GM21526 (cell line): Measurements from ENCODE around the gene CLIC3.

Experiments used
- ATAC-seq: cut with Tn5 transposase; IDR thresholded peaks from one replicate; pipeline ENCODE4 v1.9.1; 2021; ENCODE audit warnings: moderate library complexity; ENCODE audit not compliant: unreplicated experiment, low FRiP score

CLIC3 gene

GRCh38 chr9:137031904-137032640 is 35.7 kb upstream of the CLIC3 start, which contains the start of gene FUT7:
Gene FUT7 (minus strand): TSS chr9:137032088. CDS start chr9:137031991, 97 bp downstream.
- ATAC-seq: no peak

- ATAC-seq: no peak
Measured at GRCh38 chr9:137030538-137031527, 34.5 kb upstream of the CLIC3 start.

DNA sequence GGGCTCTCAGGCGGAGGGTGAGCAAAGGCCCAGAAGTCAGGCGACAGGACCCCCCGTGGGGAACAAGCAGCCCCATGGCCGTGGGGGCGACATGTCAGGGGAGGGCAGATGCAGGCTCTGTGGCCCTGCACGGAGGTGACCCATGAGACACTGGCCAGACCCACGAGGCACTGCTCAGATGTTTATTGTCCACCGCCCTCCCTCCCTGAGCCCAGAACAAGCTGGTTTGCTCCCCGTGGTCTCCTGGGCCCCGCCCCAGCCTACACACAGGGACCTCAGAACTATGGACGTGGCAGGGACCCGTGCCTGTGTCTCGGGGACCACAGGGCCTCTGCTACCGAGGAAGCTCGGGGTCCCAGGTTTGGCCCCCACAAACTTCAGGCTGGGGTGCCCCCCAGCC is 33.6 kb upstream of the CLIC3 start:
- ATAC-seq: no peak

DNA sequence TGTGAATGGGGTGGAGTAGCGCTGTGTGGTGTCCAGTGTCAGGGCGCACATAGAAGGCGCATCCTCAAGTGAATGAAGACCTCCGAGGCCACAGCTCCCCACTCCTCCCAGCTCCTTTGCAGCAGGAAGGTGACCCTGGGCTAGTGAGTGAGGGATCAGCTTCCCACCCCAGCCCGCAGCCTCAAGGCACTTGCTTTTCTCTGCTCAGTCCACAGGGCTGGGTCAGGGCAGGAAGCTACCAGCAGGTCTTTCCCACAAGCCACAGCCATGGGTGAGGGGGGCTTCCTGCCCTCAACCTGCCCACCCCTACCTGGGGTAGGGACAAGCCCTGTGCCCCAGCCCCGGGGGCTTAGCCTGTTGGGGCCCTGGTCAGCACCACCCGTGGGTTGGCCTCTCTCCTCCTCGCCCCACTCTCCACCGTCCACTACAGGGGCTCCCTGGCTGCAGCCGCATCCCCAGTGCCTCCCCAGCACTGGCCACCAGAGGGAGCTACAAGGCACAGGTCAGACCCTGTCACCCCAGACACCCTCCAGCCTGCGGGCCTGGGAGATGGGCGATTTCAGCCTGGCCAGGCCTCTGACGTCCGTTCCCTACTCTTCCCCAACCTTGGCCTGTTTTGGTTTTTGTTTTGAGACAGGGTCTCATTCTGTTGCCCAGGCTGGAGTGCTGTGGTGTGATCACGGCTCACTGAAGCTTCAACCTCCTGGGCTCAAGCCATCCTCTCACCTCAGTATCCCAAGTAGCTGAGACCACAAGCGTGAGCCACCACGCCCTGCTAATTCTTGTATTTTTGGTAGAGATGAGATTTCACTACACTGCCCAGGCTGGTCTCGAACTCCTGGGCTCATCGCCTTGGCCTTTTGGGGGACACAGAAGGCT is 32.9 kb upstream of the CLIC3 start:
- ATAC-seq: no peak

DNA sequence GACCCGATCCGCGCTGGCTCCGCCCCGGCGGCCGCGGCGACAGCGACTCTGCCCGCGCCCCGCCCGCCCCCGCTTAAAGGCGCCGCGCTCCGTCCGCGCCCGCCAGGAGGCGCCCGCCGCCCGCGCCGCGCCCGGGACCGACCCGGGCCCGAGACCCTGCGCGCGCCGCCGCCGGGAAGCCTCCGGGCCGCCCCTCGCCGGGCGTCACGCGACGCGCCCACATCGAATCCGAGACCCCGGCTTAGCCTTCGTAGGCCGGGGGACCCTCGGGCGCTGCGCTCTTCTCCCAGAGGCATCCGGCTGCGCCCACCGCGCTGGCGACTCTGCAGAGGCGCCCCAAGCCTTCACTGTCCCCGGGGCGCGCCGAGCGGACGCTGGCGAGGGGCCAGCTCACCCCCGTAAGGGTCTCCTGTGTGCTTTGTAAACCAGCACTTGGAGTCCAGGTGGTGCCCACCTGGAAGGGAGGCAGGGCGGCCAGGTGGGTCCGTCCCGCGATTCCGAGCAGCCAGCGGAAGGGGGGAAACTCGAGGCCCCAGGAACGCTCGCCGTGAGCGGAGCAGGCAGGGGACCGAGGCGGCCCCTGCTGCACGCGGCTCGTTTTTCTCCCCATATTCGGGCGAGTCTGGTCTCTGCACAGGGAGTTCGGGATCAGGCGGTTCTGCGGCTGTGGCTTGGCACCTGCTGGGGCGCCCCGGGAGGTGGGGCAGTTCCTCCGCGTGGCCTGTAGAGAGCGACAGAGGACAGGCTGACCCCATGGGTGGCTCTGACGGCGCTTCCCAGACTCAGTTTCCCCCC is 32.1 kb upstream of the CLIC3 start:
- no peak for ATAC-seq

DNA sequence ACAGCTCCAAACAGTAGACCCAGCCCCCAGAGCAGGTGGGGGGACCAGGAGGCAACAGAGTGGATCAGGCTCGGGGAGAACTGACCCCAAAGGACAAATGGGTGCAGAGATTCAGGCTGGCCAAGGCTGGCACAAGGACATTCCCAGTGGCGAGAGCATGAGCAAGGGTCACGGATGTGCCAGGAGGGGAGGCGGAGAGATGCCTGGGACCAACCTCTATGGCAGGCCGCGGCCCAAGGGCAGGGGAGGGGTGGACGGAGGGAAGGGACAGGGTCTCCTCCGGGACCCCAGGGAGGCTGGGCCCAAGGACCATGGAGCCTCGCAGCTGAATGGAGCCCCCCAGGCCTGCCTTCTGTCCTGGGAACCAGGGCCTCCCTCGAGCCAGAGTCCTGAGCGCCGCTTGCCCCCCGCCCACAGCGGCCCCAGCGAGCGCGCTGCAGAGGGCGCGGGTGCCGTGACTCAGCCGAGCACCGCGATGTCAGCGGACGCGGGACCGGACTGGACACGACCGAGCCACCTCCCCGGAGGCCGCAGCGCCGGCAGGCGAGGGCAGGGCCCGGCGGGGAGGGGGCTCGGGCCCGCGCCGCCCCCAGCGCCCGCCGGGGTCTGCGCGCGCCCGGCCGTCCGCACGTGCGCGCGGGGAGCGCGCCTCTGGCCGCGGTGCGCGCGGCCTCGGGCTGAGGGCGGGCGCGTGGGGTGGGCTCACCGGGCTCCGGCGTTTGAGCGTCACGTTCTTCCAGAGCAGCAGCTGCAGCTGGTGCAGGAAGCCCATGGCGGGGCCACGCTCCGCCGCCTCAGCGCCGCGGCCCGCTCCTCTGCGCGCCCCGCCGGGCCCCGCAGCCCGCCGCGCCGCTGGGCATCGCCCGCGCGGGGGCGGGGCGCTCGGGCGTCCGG is 31.2 kb upstream of the CLIC3 start, which contains the start of gene ABCA2:
TSS of gene ABCA2 (minus strand) at position 869 of the 894 bp plus-strand sequence. CDS start at position 772, 97 bp downstream.
- ATAC-seq: no peak

GRCh38 chr9:137026828-137027227 is 30.5 kb upstream of the CLIC3 start:
- no peak for ATAC-seq

DNA sequence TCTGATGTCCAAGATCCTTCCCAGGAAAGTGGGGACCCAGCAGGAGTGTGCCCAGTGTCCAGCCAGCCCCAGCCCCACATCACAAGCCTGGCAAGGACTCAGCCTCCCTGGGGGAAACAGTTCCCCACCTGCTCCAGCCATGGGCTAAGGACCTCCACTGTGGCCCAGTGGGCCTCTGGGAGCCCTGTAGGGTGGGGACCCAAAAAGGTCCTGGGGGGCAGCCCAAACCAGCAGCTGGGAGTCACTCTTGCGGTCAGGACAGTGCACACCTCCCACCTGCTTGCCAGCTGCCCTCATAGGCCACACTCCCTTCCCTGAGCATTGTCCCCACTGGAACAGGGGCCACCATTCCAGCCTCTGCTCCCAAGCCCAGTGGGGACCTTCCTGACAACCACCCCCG is 30.0 kb upstream of the CLIC3 start:
- no peak for ATAC-seq

- ATAC-seq: no peak
Measured at GRCh38 chr9:137025517-137025966, 29.2 kb upstream of the CLIC3 start.

- ATAC-seq: no peak
Measured at GRCh38 chr9:137023583-137023991, 27.2 kb upstream of the CLIC3 start.

GRCh38 chr9:137023157-137023556 is 26.8 kb upstream of the CLIC3 start:
- no peak for ATAC-seq

DNA sequence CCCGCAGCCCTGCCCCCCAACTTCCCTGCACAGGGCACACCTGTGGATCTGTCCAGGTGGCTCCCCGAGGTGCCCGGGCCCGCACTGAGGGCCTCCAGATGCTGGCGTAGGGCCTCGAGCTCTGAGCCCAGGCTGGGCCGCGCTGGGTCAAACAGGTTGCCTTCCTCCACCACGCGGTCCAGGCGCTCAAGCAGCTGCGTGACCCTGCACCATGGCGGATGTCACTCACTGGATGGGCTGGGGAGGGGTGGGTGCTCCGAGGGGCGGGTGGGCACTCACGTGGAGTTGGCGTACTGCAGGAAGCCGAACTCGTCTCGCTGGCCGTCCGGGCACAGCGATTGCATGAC is 26.3 kb upstream of the CLIC3 start:
- ATAC-seq: no peak

- ATAC-seq: no peak
Measured at GRCh38 chr9:137021979-137022661, 25.8 kb upstream of the CLIC3 start.

DNA sequence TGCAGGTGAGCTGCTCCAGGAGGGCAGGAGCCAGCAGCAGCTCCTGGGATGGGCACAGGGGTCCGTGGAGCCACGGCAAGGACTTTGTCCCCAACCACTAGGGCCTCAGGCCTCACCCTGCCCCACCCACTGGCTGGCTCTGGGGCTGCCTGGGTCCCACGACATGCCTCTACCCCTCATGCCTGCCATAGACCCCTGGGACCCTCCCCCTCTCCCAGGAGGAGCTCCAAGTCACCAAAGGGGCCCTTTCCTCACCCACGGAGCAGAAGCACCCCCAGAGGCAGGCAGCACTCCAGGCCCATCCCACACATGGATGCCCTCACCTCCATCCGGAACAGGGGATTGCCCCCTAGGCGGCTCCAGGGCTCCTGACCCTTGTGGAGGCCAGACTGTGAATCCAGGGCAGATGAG is 25.2 kb upstream of the CLIC3 start:
- ATAC-seq: no peak

GRCh38 chr9:137020771-137021567 is 24.6 kb upstream of the CLIC3 start:
- no peak for ATAC-seq

DNA sequence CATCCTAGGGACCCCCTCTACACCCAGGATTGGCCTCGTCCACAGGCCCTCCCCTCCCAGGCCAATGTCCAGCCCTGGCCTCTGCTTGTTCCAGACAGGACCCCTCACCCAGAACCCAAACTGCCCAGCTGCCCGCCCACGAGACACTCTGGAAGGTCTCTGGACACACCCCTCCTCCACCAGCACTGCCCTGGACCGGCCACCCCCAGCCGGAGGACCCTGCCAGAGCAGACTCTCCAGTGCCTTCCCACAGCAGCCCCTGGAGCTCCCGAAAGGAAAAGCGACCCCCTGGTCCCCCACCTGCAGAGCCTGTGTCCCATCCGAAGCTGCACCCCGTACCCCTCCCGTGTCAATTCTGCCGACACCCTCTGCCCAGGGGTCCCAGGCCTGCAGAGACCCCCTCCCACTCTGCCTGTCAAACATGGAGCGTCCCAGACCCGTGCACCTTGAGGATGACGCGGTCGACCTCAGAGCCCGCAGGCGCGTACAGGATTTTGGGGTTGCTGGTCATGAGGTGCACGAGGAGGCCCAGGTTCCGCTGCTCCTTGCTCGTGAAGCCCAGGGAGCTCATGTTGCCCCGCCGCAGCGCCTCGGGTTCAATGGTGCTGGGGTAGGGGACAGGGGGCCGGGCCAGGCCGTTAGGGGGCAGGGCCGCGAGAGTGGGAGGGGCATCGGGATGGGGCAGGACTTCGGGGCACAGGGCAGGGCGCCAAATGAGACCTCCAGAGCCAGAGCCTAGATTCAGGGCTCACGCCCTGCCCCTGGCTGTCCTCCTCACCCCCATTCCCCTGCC is 23.7 kb upstream of the CLIC3 start:
- no peak for ATAC-seq
